NCI-H1436 treated with DMSO at 0.1 percent for 48 hours (cell line): Measurements from ENCODE around the gene RAB8A.
"Not testable (repeated sequence)": the region's sequence is repeated elsewhere in the genome, so short reads cannot be mapped to it uniquely, and the experiment has no call there.

Experiments
- DNase-seq: peaks from one replicate; lab custom pipeline; 2025; lab: John Stamatoyannopoulos, UW

Gene RAB8A

GRCh38 chr19:16112778-16113177, 1.1 kb downstream of the RAB8A start:
- no peak for DNase-seq

DNA sequence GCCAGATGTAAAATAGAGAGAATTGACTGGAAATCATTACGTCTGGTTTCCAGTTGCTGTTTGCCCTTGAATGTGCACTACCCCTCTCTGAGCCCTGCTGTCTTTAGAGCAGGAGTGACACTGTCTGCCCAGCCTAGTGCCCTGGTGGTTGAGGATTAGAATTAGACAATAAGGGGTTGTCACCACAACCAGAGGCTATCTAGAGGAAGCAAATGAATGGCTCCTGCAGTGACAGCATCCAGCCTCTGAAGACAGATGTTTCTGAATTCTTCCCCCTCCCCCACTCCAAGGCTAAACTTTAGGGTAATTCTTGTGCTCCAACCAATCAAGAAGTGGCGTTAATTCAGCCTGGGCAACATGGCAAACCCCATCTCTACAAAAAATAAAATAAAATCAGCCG, 2.0 kb downstream of the RAB8A start:
- DNase-seq: no peak

DNA sequence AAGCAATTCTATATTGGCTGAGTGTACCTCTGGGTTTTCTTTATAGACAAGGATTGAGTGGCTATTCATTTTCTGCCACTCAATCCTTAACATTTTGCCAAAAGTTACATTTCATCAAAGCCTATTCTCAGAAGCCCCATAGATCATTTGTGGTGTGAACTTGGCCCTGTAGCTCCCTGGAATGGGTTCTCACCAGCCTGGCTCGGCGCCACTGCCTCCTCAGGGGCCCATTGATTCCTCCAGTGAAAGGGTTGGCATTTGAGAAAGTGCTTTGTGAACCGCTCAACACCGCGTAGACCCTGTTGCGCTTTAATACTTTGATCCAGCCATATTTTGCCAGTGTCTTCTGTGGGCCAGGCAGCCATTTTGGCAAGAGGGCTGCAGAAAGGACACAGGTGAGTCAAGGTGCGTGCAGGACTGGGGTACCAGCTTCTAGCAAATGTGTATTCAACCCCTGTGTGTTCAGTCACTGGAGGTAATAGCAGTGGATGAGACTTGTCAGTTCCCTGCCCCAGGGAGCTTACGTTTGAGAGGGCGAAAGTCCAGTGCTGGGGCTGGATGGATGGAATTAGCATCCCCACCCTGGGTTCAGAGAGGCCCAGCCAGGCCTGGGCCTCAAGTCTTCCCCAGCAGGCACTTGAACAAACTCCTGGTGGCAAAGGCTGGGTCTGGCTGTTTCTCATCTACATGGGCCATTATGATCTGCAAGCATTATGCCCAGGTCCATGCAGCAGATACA, 3.8 kb downstream of the RAB8A start:
- DNase-seq: no peak

GRCh38 chr19:16116067-16116466, 4.4 kb downstream of the RAB8A start:
- no peak for DNase-seq

GRCh38 chr19:16117594-16118033, 5.9 kb downstream of the RAB8A start:
- no peak for DNase-seq

- DNase-seq: no peak
Measured at GRCh38 chr19:16118489-16119033, 6.9 kb downstream of the RAB8A start.

GRCh38 chr19:16119075-16119857, 7.6 kb downstream of the RAB8A start:
- DNase-seq: not testable (repeated sequence)

DNA sequence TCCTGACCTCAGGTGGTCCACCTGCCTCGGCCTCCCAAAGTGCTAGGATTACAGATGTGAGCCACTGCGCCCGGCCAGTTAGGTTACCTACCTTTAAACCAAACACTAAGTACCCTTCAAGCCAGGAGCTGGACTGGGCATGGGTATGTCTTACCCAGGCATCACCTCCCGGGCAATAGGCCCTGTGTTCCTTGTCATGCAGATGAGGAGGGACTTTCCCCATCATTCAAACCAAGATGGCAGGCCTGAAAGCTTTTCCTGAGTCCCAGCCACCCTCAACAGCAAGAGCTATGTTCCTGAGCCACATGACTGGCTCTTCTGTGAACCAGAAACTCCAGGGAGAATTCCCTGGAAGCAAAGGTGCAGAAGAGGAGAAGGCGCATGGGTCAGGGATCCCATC, 9.5 kb downstream of the RAB8A start:
- no peak for DNase-seq

- DNase-seq: no peak
Measured at GRCh38 chr19:16121967-16122366, 10.3 kb downstream of the RAB8A start.

- DNase-seq: no peak
Measured at GRCh38 chr19:16124953-16125352, 13.3 kb downstream of the RAB8A start.

DNA sequence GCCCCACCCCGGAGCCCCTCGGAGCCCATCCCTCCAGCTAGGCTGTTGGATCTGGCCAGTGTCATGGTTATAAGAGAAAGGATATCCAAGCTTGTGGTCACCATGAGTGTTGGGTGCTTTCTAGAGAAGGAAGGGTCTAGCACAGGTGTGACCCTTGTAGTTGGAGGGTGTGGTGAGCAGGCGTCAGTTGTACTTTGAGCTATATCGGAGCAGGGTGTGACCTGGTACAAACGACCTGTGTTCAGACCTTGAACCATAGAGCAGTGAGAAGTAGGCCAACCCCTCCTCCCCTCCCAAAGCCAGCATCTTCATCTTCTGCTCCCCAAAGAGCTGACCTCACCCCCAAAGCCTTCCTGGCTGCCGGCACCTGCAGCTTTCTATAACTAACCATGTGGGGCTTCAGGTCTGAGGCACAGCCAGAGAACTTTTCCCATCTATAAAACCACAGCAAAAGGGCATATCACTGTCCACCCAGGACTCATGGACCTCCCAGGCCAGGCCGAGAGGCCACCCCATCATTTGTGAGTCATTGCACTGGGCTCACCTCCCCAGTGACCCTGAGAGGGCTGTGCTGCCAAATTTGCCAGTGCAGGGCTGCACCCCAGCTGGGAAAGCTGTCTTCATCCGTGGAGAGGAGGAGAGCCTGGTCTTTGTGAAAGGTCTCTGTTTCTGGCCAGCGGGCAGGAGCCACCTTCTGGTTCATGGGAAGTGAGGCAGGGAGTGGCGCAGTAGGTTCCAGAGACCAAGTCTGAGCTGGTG, 14.2 kb downstream of the RAB8A start:
- DNase-seq: no peak

DNA sequence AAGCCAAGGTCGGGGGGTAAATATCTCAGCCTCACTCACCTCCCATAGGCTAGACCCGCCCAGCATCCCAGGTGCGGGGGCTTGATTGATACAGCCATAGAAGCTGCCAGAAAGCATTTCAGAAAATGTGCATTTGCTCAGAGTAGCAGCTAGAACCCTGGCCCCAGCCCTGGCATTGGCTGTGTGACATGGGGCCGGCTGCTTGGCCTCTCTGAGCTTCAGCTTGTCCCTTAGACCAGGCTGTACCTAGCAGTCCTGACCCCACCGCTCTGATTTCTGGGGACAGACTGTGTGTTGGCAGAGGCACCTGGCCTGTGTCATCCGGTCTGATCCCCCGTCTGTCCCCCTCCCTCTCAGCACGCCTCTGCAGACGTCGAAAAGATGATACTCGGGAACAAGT, 15.4 kb downstream of the RAB8A start:
- no peak for DNase-seq

DNA sequence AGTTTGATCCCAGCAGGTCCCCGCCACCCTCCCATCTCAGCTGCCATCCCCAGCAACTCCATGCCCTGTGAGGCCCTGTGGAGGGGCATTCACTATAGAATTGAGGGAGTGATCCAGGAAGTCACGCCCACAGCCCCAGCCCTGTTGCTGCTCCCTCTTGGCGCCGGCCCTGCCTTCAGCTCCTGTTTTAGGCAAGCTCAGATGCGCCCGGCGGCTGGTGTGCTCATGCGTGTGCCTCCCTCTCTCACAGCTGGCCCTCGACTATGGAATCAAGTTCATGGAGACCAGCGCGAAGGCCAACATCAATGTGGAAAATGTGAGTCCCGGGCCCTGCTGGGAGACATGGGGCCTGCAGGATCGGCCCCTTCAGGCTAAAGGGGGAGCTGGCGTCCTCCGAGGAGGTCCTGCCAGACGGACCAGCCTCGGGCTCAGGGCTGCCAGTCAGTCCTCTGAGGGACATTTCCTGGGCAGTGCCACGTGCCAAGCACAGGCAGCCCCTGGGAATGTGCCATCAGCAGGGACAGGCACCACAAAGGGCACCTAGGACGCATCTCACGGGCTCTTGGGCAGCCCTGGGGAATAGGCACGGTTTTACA, 16.2 kb downstream of the RAB8A start:
- no peak for DNase-seq

DNA sequence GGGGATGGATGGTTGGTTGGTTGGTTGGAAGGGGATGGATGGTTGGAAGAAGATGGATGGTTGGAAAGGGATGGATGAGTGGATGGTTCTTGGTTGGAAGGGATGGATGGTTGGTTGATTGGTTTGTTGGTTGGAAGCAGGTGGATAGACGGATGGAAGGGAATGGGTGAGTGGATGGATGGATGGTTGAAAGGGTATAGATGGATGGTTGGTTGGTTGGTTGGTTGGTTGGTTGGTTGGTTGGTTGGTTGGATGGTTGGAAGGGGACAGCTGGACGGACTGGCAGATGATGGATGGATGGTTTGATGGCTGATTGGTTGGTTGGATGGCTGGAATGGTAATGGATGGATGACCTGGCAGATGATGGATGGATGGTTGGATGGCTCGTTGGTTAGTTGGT, 20.0 kb downstream of the RAB8A start:
- no peak for DNase-seq

GRCh38 chr19:16133818-16134217, 22.1 kb downstream of the RAB8A start:
- DNase-seq: no peak

- no peak for DNase-seq
Measured at GRCh38 chr19:16134510-16134909, 22.8 kb downstream of the RAB8A start.

GRCh38 chr19:16135430-16136127, 23.9 kb downstream of the RAB8A start:
- no peak for DNase-seq

DNA sequence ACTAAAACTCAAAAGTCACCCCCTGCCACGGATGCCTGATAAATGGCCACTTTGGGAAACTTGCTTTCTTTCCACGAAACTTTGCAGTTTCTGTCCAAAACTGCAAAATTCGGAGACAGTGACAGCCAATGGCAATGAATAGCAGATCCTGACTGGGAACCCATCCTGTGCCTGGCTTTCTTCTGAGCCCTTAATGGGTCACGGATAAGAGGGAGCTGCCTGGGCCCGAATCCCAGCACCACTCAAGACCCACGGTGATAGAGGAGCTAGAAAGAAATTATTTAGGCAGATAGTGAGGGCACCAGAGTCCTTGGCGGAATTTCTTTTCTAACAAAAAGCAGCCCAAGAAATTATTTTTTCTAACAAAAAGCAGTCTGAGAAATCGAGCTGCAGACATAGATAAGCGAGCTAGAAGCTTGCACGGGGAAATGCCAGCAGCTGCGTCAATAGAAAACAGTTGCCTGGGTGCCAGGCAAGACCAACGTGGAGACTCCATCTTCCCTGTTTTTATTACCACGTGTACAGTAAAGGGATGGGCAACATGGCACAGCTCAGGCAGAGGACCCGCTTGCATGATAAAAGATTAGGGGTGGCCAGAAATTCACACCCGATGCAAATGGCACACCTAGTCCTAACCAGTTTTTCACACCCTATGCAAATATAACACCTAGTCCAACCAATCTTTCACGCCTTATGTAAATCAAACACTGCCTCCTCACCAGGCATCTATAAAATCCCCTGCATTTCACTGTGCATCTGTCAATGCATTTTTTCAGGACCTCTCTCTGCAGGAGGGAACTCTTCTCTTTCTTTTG, 24.7 kb downstream of the RAB8A start:
- DNase-seq: no peak

DNA sequence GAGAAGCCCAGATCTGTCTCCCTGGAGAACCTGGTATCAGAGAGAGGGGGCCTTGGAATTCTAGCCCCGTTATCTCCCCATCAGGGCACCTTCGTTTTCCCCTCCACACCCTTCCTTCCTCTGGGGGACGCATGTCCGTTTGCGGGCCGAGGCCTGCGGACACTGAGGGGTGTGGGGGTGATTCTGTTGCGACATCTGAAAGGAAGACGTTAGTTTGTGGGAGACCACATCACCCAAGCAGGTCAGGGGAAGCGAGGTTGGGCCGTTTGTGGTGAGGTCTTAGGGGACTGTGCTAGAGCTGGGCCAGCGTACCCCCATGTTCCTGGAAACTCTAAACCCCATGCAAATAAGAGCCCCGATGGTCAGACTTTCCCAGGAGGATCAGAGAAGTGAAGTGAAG, 28.1 kb downstream of the RAB8A start:
- no peak for DNase-seq

- no peak for DNase-seq
Measured at GRCh38 chr19:16141043-16141442, 29.4 kb downstream of the RAB8A start.
